Measurements from ENCODE around the gene NFKBIE. TPM values are rescaled to one million over a fixed set of nuclear protein-coding genes. Genes with fewer than 3 reads are reported as not detected.
A peak's percentile ranks its signal among the peaks of the same experiment; 100 is the strongest.

NFKBIE gene
- total and polyA plus RNA-seq, 2 experiments from 2014 or later = 14.6 to 25.9 TPM

- Histone ChIP-seq H3K4me2 (peak overlapping the region; percentile 71), H3K27me3 (ENCODE audit: insufficient read depth) (peaks cover 35% of the 10 kb centered on the region), H3K9me2 (ENCODE audit: insufficient read depth) (no peaks in the 10 kb centered on the region), H2AFZ (peak overlapping the region; percentile 56; the same call in 1 of the 2 replicates), H3K4me3 (peak overlapping the region; percentile 42; the same call in 1 of the 2 replicates), H3K36me3 (ENCODE audit: insufficient read depth) (no peaks in the 10 kb centered on the region), H4K20me1 (replicated peaks; ENCODE audit: insufficient read depth) (no peaks in the 10 kb centered on the region), H3F3A (replicated peaks; ENCODE audit: low read depth) (0 out of 2 replicates have a peak, but pooled peaks cover 13% of the 10 kb centered on the region), H3K4me1 (ENCODE audit: insufficient read depth) (no peaks in the 10 kb centered on the region; the same call in 1 of the 2 replicates), H3K79me2 (replicated peaks; ENCODE audit: insufficient read depth) (no peaks in the 10 kb centered on the region), H3K27ac (ENCODE audit: low read depth) (no peak overlapping the region)
- no peaks in the 10 kb centered on the region for H3K9me3 Mint-ChIP-seq
- H3K36me3 Mint-ChIP-seq (ENCODE audit: low read depth) = peaks cover 6% of the 10 kb centered on the region; the same call in 2 of the 3 replicates
- peaks cover 17% of the 10 kb centered on the region for H3K4me1 Mint-ChIP-seq
- TF ChIP-seq ZNF114 (CRISPR knock-in tag; IDR thresholded peaks at IDR 0.05) (no peak), NANOG (IDR thresholded peaks at IDR 0.05; ENCODE audit: borderline replicate concordance) (no peak), EZH2phosphoT487 (IDR thresholded peaks at IDR 0.05; ENCODE audit: unreplicated experiment) (no peak), POLR2AphosphoS5 (IDR thresholded peaks at IDR 0.05; ENCODE audit: low read depth) (no peak), ZNF331 (CRISPR knock-in tag; IDR thresholded peaks at IDR 0.05; ENCODE audit: low read depth) (no peak), ETS1 (IDR thresholded peaks at IDR 0.05) (no peak), STAT1 (IDR thresholded peaks at IDR 0.05; ENCODE audit: unreplicated experiment) (no peak), JUNB (IDR thresholded peaks at IDR 0.05; ENCODE audit: unreplicated experiment) (no peak), ZNF462 (CRISPR knock-in tag; IDR thresholded peaks at IDR 0.05) (no peak), CTCF (conservative IDR thresholded peaks at IDR 0.05; ENCODE audit: low read depth in 2 of 2) (no peak; a peak in 1 of 4 replicates), EZH2 (IDR thresholded peaks at IDR 0.05; ENCODE audit: low read depth, unreplicated experiment) (no peak), CREB1 (CRISPR knock-in tag; IDR thresholded peaks at IDR 0.05; ENCODE audit: low read depth) (no peak), REST (IDR thresholded peaks at IDR 0.05; ENCODE audit: unreplicated experiment) (no peak)
- no peak overlapping the region for H3K4me3 Mint-ChIP-seq
- peaks cover 31% of the 10 kb centered on the region for H3K27me3 Mint-ChIP-seq (ENCODE audit: insufficient read depth, low read depth, poor library complexity)
- H3K27ac Mint-ChIP-seq = no peak overlapping the region
- peak; percentile 72 for DNase-seq (ENCODE audit: low spot score)
- peak; percentile 67 for ATAC-seq
Observed at GRCh38 chr6:44275749-44276648, 10.6 kb upstream of the NFKBIE start.

Data from GM23338 (cell line).